Thymus (tissue), 11 donors: ENCODE measurements around the gene ITGA3. TPM values are rescaled to one million over a fixed set of nuclear protein-coding genes. Genes with fewer than 3 reads are reported as not detected.

Source experiments
- DNase-seq, 9 donors: peaks; one replicate each; pipeline ENCODE4 v3.0.0-alpha.2; 2013; ENCODE audit warnings: low spot score in 9 of 9, low read depth in 6 of 9, missing footprints in 1 of 9
- H3K27ac ChIP-seq, 2 donors: one replicate each; pipeline ENCODE4 v1.5.1; 2013; ENCODE audit warnings: control low read depth in 1 of 2, low read depth in 1 of 2, low read length in 1 of 2, mild to moderate bottlenecking in 1 of 2, moderate library complexity in 1 of 2
- H3K27me3 ChIP-seq, 2 donors: one replicate each; pipeline ENCODE4 v1.5.1; 2013; ENCODE audit warnings: low read length in 1 of 2; ENCODE audit not compliant: control insufficient read depth in 2 of 2, insufficient read depth in 1 of 2
- H3K36me3 ChIP-seq, 2 donors: one replicate each; pipeline ENCODE4 v1.5.1; 2013; ENCODE audit warnings: low read length in 1 of 2, mild to moderate bottlenecking in 1 of 2, moderate library complexity in 1 of 2; ENCODE audit not compliant: control insufficient read depth in 2 of 2, insufficient read depth in 2 of 2
- H3K4me1 ChIP-seq, 2 donors: one replicate each; pipeline ENCODE4 v1.5.1; 2013; ENCODE audit warnings: low read length in 2 of 2; ENCODE audit not compliant: control insufficient read depth in 2 of 2, insufficient read depth in 2 of 2
- H3K4me3 ChIP-seq, 2 donors: one replicate each; pipeline ENCODE4 v1.5.1; 2013; ENCODE audit warnings: low read length in 2 of 2, control low read depth in 1 of 2, mild to moderate bottlenecking in 1 of 2
- H3K9me3 ChIP-seq, 2 donors: one replicate each; pipeline ENCODE4 v1.5.1; 2013; ENCODE audit warnings: low read length in 1 of 2, mild to moderate bottlenecking in 1 of 2; ENCODE audit not compliant: control insufficient read depth in 2 of 2, insufficient read depth in 1 of 2
- WGBS: extraction: QIAGEN DNeasy Blood & Tissue Kit; methylation state at CpG from one replicate; pipeline ENCODE4 v1.1.7; 2013; 5-methylcytosine and 5-hydroxymethylcytosine counted together
- polyA plus RNA-seq: library from polyadenylated mRNA; stranded (reverse); fragments of 200-250 nt; gene quantifications from one replicate; pipeline ENCODE4 v1.2.3, GENCODE V29; 2013
- total RNA-seq: library from RNA; stranded (reverse); fragments of 120-200 nt; gene quantifications from one replicate; pipeline ENCODE4 v1.2.4, GENCODE V29; 2013
- donor health status: healthy.

The ITGA3 gene
- total and polyA plus RNA-seq, 2 donors = 9.1 to 27.7 TPM

DNA sequence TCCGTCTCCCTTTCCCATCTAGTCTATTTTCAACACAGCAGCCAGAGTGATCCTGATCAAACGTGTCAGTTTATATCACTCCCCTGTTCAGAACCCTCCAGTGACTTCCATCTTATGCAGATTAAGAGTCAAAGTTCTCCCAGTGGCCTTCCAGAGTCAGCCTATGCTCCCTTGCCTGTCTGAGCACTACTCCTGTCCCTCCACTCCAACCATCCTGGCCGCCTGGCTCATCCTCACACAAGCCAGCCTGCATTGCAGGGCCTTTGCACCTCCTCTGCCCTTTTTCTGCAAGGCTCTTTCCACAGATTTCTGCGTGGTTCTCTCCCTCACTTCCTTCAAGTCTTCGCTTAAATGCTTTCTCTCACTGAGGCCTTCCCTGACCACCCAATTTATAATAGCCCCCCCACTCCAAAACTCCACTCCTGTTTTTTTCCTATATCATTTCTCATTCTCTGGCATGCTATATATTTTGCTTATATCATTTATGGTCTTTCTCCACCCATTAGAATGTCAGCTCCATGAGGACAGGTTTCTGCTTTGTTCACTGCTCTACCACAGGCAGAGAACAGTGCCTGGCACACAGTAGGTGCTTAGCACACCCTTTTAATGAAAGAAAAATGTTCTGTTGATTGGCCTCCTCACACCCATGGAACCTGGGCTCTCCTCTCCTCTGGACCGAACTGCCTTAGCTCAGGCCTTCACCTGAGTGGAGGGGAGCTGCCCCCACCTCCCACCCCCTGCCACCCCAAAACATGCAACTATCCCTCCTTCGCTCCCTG lies 64.8 kb downstream of the ITGA3 start:
- Histone ChIP-seq H3K36me3 (no peaks in the 10 kb centered on the region), H3K4me1 (peaks cover 2 to 4% of the 10 kb centered on the region in 2 donors), H3K27ac (no peak overlapping the region), H3K4me3 (no peak overlapping the region), H3K9me3 (peaks cover 0 to 1% of the 10 kb centered on the region in 2 donors), H3K27me3 (peaks cover 28 to 68% of the 10 kb centered on the region in 2 donors)
- WGBS = 95% methylated on average over 7 of the region's 7 CpGs
- no peak for DNase-seq

DNA sequence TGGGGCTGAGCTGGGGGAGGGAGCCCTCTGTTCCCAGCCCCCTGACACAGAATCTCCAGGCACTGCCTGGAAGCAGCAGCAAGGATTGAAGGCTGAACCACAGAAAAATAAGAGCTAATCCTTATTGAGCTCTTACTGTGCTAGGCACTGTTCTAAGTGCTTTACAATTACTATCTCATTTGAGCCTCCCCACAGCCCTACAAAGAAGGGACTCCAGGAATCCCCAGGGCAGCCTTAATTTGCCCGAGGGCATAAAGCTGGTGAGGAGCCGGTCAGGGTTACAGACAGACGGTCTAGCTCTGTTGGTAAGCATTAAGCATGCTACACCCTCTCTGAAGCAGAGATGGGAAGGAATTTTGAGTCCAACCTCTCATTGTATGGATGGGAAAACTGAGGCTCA lies 67.0 kb downstream of the ITGA3 start:
- no peak for DNase-seq
- Histone ChIP-seq H3K27ac (no peak overlapping the region), H3K27me3 (peaks cover 23 to 67% of the 10 kb centered on the region in 2 donors), H3K9me3 (no peaks in the 10 kb centered on the region), H3K4me3 (no peak overlapping the region), H3K4me1 (no peaks in the 10 kb centered on the region), H3K36me3 (no peaks in the 10 kb centered on the region)
- 96% methylated on average over 3 of the region's 3 CpGs for WGBS

- WGBS = 91% methylated on average over 12 of the region's 12 CpGs
Measured at GRCh38 chr17:50123649-50124349, 67.9 kb downstream of the ITGA3 start.

GRCh38 chr17:50125420-50125997 lies 69.6 kb downstream of the ITGA3 start:
- no peak overlapping the region for H3K27ac ChIP-seq
- DNase-seq = no peak
- H3K9me3 ChIP-seq = peaks cover 0 to 6% of the 10 kb centered on the region in 2 donors
- H3K4me3 ChIP-seq = no peak overlapping the region
- 99% methylated on average over 4 of the region's 4 CpGs for WGBS
- no peaks in the 10 kb centered on the region for H3K36me3 ChIP-seq
- H3K27me3 ChIP-seq = peaks cover 33 to 70% of the 10 kb centered on the region in 2 donors
- H3K4me1 ChIP-seq = peaks cover 0 to 9% of the 10 kb centered on the region in 2 donors

More at GRCh38 chr17:50123649-50124349, 67.9 kb downstream of the ITGA3 start:
- Histone ChIP-seq H3K4me1 (peaks cover 0 to 5% of the 10 kb centered on the region in 2 donors), H3K27me3 (peaks cover 26 to 67% of the 10 kb centered on the region in 2 donors), H3K27ac (no peak overlapping the region), H3K9me3 (peaks cover 0 to 5% of the 10 kb centered on the region in 2 donors), H3K36me3 (no peaks in the 10 kb centered on the region), H3K4me3 (no peak overlapping the region)
- no peak for DNase-seq

GRCh38 chr17:50127697-50128361 lies 71.9 kb downstream of the ITGA3 start:
- no peak for DNase-seq
- Histone ChIP-seq H3K9me3 (peaks cover 0 to 6% of the 10 kb centered on the region in 2 donors), H3K4me1 (peaks cover 0 to 13% of the 10 kb centered on the region in 2 donors), H3K36me3 (no peaks in the 10 kb centered on the region), H3K4me3 (no peak overlapping the region), H3K27ac (no peak overlapping the region), H3K27me3 (peaks cover 40 to 78% of the 10 kb centered on the region in 2 donors)
- 17% methylated on average over 6 of the region's 6 CpGs for WGBS

DNA sequence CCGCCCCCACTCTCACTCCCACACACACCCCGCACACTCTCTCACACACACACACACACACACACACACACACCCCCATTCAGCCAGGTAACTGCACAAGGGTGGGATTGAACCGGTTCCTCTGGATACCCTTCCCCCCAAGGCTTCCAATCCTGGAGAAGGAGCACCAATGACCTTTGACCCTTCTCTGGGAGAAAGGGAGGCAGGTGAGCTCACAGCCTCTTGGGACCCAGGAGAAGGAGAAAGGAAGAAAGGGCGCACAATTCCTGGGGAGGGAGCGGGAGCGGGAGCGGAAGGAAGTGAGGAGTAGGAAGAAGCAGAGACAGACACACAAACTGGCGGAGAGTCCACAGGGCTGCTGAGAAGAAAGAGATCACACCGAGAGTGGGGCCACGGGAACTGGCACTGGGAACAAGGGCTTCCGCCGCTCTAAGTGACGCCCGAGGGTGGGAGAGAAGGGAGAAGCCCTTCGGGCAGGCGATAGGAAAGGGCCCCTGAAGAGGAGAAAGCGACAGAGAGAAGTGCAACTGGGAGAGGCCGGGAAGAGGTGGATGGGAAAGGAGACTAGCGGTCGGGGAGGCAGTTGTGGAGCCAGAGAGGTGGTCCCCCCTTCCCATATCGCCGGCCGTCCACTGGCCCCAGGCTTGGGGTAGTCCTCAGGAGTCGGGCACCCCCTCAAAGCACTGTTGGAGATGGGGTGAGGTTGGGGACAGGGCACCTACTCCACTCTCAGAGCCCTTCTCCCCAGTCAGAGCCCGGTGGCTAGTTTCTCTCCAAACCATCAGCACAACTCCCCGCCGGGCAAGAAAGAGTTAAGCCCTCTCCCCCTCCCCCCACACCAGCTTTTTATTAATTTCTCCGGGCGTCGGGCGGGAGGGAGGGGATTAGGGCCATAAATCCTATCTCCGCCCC lies 72.8 kb downstream of the ITGA3 start:
- Histone ChIP-seq H3K27ac (no peak overlapping the region), H3K9me3 (peaks cover 0 to 6% of the 10 kb centered on the region in 2 donors), H3K27me3 (peaks cover 38 to 72% of the 10 kb centered on the region in 2 donors), H3K4me3 (peak overlapping the region in 1 of 2 donors; percentile 46), H3K4me1 (peaks cover 0 to 13% of the 10 kb centered on the region in 2 donors), H3K36me3 (peaks cover 0 to 2% of the 10 kb centered on the region in 2 donors)
- WGBS = 9% methylated on average over 32 of the region's 32 CpGs
- no peak for DNase-seq

- Histone ChIP-seq H3K27ac (no peak overlapping the region), H3K27me3 (peaks cover 38 to 67% of the 10 kb centered on the region in 2 donors), H3K4me3 (peak overlapping the region in 1 of 2 donors; percentile 46), H3K36me3 (peaks cover 3 to 6% of the 10 kb centered on the region in 2 donors), H3K9me3 (peaks cover 0 to 6% of the 10 kb centered on the region in 2 donors), H3K4me1 (peaks cover 0 to 13% of the 10 kb centered on the region in 2 donors)
- no peak for DNase-seq
- WGBS = 1% methylated on average over 31 of the region's 31 CpGs
Measured at GRCh38 chr17:50129353-50129727, 73.4 kb downstream of the ITGA3 start.
